Measurements from ENCODE around the gene PSMD1.

Gene PSMD1

GRCh38 chr2:231169488-231169887, 112.8 kb downstream of the PSMD1 start (continued):
- TF ChIP-seq, protein P1, sequence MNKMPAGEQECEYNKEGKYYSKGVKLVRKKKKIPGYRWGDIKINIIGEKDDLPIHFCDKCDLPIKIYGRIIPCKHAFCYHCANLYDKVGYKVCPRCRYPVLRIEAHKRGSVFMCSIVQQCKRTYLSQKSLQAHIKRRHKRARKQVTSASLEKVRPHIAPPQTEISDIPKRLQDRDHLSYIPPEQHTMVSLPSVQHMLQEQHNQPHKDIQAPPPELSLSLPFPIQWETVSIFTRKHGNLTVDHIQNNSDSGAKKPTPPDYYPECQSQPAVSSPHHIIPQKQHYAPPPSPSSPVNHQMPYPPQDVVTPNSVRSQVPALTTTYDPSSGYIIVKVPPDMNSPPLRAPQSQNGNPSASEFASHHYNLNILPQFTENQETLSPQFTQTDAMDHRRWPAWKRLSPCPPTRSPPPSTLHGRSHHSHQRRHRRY (tag by site-specific recombination; IDR thresholded peaks at IDR 0.05), result no peak
- TF ChIP-seq BCL6B (tag by site-specific recombination; IDR thresholded peaks at IDR 0.05) (no peak), ZNF248 (tag by site-specific recombination; IDR thresholded peaks at IDR 0.05) (no peak), ZNF274 (IDR thresholded peaks at IDR 0.05; ENCODE audit: low read length) (no peak), ZNF274 (tag by site-specific recombination; IDR thresholded peaks at IDR 0.05; ENCODE audit: borderline replicate concordance) (no peak), ZNF747 (tag by site-specific recombination; IDR thresholded peaks at IDR 0.05) (no peak), ZNF555 (tag by site-specific recombination; conservative IDR thresholded peaks at IDR 0.05) (no peak), ZNF266 (tag by site-specific recombination; IDR thresholded peaks at IDR 0.05; ENCODE audit: low read depth) (no peak)
- TF ChIP-seq, protein P2, sequence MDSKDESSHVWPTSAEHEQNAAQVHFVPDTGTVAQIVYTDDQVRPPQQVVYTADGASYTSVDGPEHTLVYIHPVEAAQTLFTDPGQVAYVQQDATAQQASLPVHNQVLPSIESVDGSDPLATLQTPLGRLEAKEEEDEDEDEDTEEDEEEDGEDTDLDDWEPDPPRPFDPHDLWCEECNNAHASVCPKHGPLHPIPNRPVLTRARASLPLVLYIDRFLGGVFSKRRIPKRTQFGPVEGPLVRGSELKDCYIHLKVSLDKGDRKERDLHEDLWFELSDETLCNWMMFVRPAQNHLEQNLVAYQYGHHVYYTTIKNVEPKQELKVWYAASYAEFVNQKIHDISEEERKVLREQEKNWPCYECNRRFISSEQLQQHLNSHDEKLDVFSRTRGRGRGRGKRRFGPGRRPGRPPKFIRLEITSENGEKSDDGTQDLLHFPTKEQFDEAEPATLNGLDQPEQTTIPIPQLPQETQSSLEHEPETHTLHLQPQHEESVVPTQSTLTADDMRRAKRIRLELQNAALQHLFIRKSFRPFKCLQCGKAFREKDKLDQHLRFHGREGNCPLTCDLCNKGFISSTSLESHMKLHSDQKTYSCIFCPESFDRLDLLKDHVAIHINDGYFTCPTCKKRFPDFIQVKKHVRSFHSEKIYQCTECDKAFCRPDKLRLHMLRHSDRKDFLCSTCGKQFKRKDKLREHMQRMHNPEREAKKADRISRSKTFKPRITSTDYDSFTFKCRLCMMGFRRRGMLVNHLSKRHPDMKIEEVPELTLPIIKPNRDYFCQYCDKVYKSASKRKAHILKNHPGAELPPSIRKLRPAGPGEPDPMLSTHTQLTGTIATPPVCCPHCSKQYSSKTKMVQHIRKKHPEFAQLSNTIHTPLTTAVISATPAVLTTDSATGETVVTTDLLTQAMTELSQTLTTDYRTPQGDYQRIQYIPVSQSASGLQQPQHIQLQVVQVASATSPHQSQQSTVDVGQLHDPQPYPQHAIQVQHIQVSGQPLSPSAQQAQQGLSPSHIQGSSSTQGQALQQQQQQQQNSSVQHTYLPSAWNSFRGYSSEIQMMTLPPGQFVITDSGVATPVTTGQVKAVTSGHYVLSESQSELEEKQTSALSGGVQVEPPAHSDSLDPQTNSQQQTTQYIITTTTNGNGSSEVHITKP (tag by site-specific recombination; IDR thresholded peaks at IDR 0.05), result no peak

DNA sequence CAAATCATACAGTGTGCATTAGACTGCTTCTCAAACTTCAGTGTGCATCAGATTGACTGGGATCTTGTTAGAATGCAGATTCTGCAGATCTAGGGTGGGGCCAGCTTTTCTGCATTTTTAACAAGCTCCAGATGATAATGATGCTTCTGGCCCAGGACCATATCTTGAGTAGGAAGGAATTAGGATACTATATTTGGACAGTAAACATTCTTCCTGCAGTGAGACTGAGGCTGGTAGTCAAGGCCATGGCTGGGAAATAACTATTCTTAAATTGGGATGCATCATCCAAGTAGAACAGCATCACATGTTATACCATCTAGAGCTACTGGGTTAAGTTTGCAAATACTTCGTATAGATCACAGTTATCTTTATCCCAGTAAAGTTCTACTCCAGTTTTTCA, 113.4 kb downstream of the PSMD1 start:
- no peak overlapping the region for H3K4me3 ChIP-seq (ENCODE audit: low read depth, low read length)
- POLR2A ChIA-PET, result no interaction called here
- no peaks in the 10 kb centered on the region for H3K4me1 ChIP-seq (ENCODE audit: control insufficient read depth, insufficient read depth, low read length)
- no peaks in the 10 kb centered on the region for H3K9me3 ChIP-seq (ENCODE audit: control insufficient read depth, insufficient read depth, low read depth, low read length)
- H3K27ac ChIP-seq (ENCODE audit: extremely low read depth, low read depth, low read length), result no peak overlapping the region
- H3K36me3 ChIP-seq (ENCODE audit: control insufficient read depth in 2 of 2, insufficient read depth in 1 of 2, low read length in 2 of 2), result peaks cover 29 to 92% of the 10 kb centered on the region in 2 experiments
- CTCF ChIA-PET, result interaction anchor here (0.6 to 1.0 kb wide), 2 partner anchors 22 to 24 kb away, joined by 3 to 4 read pairs; no protein-coding TSS in a partner anchor
- TF ChIP-seq, protein P3, sequence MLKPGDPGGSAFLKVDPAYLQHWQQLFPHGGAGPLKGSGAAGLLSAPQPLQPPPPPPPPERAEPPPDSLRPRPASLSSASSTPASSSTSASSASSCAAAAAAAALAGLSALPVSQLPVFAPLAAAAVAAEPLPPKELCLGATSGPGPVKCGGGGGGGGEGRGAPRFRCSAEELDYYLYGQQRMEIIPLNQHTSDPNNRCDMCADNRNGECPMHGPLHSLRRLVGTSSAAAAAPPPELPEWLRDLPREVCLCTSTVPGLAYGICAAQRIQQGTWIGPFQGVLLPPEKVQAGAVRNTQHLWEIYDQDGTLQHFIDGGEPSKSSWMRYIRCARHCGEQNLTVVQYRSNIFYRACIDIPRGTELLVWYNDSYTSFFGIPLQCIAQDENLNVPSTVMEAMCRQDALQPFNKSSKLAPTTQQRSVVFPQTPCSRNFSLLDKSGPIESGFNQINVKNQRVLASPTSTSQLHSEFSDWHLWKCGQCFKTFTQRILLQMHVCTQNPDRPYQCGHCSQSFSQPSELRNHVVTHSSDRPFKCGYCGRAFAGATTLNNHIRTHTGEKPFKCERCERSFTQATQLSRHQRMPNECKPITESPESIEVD (tag by site-specific recombination; IDR thresholded peaks at IDR 0.05), result no peak
- TF ChIP-seq ZNF571 (tag by site-specific recombination; IDR thresholded peaks at IDR 0.05) (no peak), ZNF302 (tag by site-specific recombination; IDR thresholded peaks at IDR 0.05; ENCODE audit: low read depth) (no peak), CTCF (tag by site-specific recombination; IDR thresholded peaks at IDR 0.05) (no peak), ZFP37 (tag by site-specific recombination; IDR thresholded peaks at IDR 0.05) (no peak), ZNF19 (tag by site-specific recombination; IDR thresholded peaks at IDR 0.05; ENCODE audit: low read depth) (no peak), OSR2 (tag by site-specific recombination; IDR thresholded peaks at IDR 0.05) (no peak), ZBTB6 (tag by site-specific recombination; IDR thresholded peaks at IDR 0.05) (no peak), WT1 (tag by site-specific recombination; IDR thresholded peaks at IDR 0.05) (no peak), HOXC10 (CRISPR knock-in tag; IDR thresholded peaks at IDR 0.05) (no peak), GLIS2 (tag by site-specific recombination; IDR thresholded peaks at IDR 0.05) (no peak), GLI4 (tag by site-specific recombination; IDR thresholded peaks at IDR 0.05) (no peak), KLF1 (tag by site-specific recombination; IDR thresholded peaks at IDR 0.05) (no peak), ZNF350 (tag by site-specific recombination; IDR thresholded peaks at IDR 0.05) (no peak)
- TF ChIP-seq, protein P2 (tag by site-specific recombination; IDR thresholded peaks at IDR 0.05), result no peak
